ENCODE data around the gene POGZ.

Gene POGZ

DNA sequence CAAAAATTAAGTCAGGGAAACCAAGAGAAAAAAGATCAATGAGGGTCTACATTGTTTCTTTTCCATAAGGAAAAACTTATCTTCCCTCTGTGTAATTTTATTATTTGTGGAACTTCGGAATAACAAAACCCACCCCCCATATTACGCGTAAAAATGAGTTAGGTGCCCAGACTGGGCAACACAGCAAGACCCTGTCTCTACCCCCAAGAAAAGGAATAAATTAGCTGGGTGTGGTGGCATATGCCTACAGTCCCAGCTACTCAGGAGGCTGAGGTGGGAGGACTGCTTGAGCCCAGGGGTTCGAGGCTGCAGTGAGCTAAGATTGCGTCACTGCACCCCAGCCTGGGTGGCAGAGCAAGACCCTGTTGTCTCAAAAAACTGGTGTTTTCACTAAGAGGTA is 39.5 kb downstream of the POGZ start:
- WGBS: 50% methylated on average over 2 of the region's 5 CpGs
- no peak for DNase-seq

DNA sequence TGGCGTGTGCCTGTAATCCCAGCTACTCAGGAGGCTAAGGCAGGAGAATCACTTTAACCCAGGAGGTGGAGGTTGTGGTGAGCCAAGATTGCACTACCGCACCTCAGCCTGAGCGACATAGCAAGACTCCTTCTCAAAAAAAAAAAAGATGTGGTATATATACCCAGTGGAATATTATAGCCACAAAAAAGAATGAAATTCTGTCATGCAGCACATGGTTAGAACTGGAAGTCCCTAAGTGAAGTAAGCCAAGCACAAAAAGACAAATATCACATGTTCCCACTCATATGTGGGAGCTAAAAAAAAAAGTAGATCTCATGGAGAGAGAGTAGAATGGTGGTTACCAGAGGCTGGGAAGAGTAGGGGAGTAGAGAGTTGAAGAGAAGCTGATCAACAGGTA is 41.2 kb downstream of the POGZ start:
- no peak overlapping the region for H3K18ac ChIP-seq (ENCODE audit: low read depth in 1 of 2, low read length in 2 of 2)
- no peak overlapping the region for H2BK5ac ChIP-seq (ENCODE audit: low read depth, low read length, poor library complexity, severe bottlenecking)
- no peak overlapping the region for H3K14ac ChIP-seq (ENCODE audit: low read length in 2 of 2)
- H2BK12ac ChIP-seq (ENCODE audit: low read length in 2 of 2): no peak overlapping the region
- H4K8ac ChIP-seq (ENCODE audit: low read length): no peak overlapping the region
- H3K23ac ChIP-seq (ENCODE audit: low read length in 2 of 2): no peak overlapping the region
- no peaks in the 10 kb centered on the region for H3K4me1 ChIP-seq (ENCODE audit: control insufficient read depth, insufficient read depth, low read depth, low read length)
- H3K79me1 ChIP-seq (replicated peaks; ENCODE audit: low read length, poor library complexity, severe bottlenecking): peaks cover 21% of the 10 kb centered on the region
- H3K27ac ChIP-seq (ENCODE audit: low read length, poor library complexity, severe bottlenecking): no peak overlapping the region
- H2BK15ac ChIP-seq (ENCODE audit: low read depth, poor library complexity, severe bottlenecking): no peak overlapping the region
- H3K36me3 ChIP-seq (ENCODE audit: control insufficient read depth in 1 of 2, insufficient read depth in 2 of 2, low read depth in 1 of 2, low read length in 2 of 2): peaks cover 31 to 84% of the 10 kb centered on the region in 2 experiments
- no CpG with 5 or more reads among the region's 3 CpGs for WGBS
- no peak overlapping the region for H2AFZ ChIP-seq (ENCODE audit: low read depth, low read length)
- DNase-seq: no peak
- no peak overlapping the region for H3K4me3 ChIP-seq (ENCODE audit: insufficient read depth in 1 of 2, low read depth in 1 of 2, low read length in 2 of 2)
- H2AK5ac ChIP-seq (ENCODE audit: low read length, severe bottlenecking): no peak overlapping the region
- no peak overlapping the region for H3K9ac ChIP-seq (ENCODE audit: low read length)
- no peak overlapping the region for H3K4me2 ChIP-seq (ENCODE audit: low read length, poor library complexity, severe bottlenecking)
- no peaks in the 10 kb centered on the region for H3K9me3 ChIP-seq (ENCODE audit: control insufficient read depth, low read length)
- H3K4ac ChIP-seq (ENCODE audit: low read depth in 1 of 2, low read length in 2 of 2): no peak overlapping the region
- no peak overlapping the region for H4K91ac ChIP-seq (ENCODE audit: low read length)
- no peak overlapping the region for H2BK120ac ChIP-seq (ENCODE audit: low read depth, low read length)
- H3K27me3 ChIP-seq (ENCODE audit: control insufficient read depth in 1 of 2, insufficient read depth in 1 of 2, low read length in 2 of 2): no peaks in the 10 kb centered on the region

More for the DNA sequence above, 39.5 kb downstream of the POGZ start:
- Histone ChIP-seq H3K4me1 (ENCODE audit: control insufficient read depth, insufficient read depth, low read depth, low read length) (no peaks in the 10 kb centered on the region), H3K14ac (ENCODE audit: low read length in 2 of 2) (no peak overlapping the region), H4K8ac (ENCODE audit: low read length) (no peak overlapping the region), H2BK120ac (ENCODE audit: low read depth, low read length) (no peak overlapping the region), H2BK12ac (ENCODE audit: low read length in 2 of 2) (no peak overlapping the region), H3K23ac (ENCODE audit: low read length in 2 of 2) (no peak overlapping the region), H3K4me2 (ENCODE audit: low read length, poor library complexity, severe bottlenecking) (no peak overlapping the region), H3K36me3 (ENCODE audit: control insufficient read depth in 1 of 2, insufficient read depth in 2 of 2, low read depth in 1 of 2, low read length in 2 of 2) (peaks cover 37 to 88% of the 10 kb centered on the region in 2 experiments), H3K27ac (ENCODE audit: low read length, poor library complexity, severe bottlenecking) (no peak overlapping the region), H4K91ac (ENCODE audit: low read length) (no peak overlapping the region), H3K27me3 (ENCODE audit: control insufficient read depth in 1 of 2, insufficient read depth in 1 of 2, low read length in 2 of 2) (no peaks in the 10 kb centered on the region), H2BK5ac (ENCODE audit: low read depth, low read length, poor library complexity, severe bottlenecking) (no peak overlapping the region), H2BK15ac (ENCODE audit: low read depth, poor library complexity, severe bottlenecking) (no peak overlapping the region), H3K4ac (ENCODE audit: low read depth in 1 of 2, low read length in 2 of 2) (no peak overlapping the region), H3K9ac (ENCODE audit: low read length) (no peak overlapping the region), H2AFZ (ENCODE audit: low read depth, low read length) (no peak overlapping the region), H3K4me3 (ENCODE audit: insufficient read depth in 1 of 2, low read depth in 1 of 2, low read length in 2 of 2) (no peak overlapping the region), H2AK5ac (ENCODE audit: low read length, severe bottlenecking) (no peak overlapping the region), H3K18ac (ENCODE audit: low read depth in 1 of 2, low read length in 2 of 2) (no peak overlapping the region), H3K9me3 (ENCODE audit: control insufficient read depth, low read length) (no peaks in the 10 kb centered on the region), H3K79me1 (replicated peaks; ENCODE audit: low read length, poor library complexity, severe bottlenecking) (peaks cover 19% of the 10 kb centered on the region)

DNA sequence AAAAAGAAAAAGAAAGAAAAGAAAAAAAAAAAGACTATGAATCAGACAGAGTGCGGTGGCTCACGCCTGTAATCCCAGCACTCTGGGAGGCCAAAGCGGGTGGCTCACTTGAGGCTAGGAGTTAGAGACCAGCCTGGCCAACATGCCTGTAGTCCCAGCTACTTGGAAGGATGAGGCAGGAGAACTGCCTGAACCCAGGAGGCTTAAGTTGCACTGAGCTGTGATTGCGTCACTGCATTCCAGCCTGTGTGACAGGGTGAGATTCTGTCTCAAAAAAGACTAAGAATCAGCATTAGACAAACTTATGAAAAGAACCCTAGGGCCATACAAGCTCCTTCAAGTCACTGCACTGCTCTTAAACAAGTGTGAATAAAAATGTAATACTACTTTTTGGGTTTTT is 43.1 kb downstream of the POGZ start:
- H3K27me3 ChIP-seq (ENCODE audit: control insufficient read depth in 1 of 2, insufficient read depth in 1 of 2, low read length in 2 of 2): no peaks in the 10 kb centered on the region
- peaks cover 18% of the 10 kb centered on the region for H3K79me1 ChIP-seq (replicated peaks; ENCODE audit: low read length, poor library complexity, severe bottlenecking)
- H3K36me3 ChIP-seq (ENCODE audit: control insufficient read depth in 1 of 2, insufficient read depth in 2 of 2, low read depth in 1 of 2, low read length in 2 of 2): peaks cover 29 to 84% of the 10 kb centered on the region in 2 experiments
- H3K4ac ChIP-seq (ENCODE audit: low read depth in 1 of 2, low read length in 2 of 2): no peak overlapping the region
- H4K8ac ChIP-seq (ENCODE audit: low read length): no peak overlapping the region
- H2BK12ac ChIP-seq (ENCODE audit: low read length in 2 of 2): no peak overlapping the region
- no peaks in the 10 kb centered on the region for H3K4me1 ChIP-seq (ENCODE audit: control insufficient read depth, insufficient read depth, low read depth, low read length)
- no peak overlapping the region for H3K4me3 ChIP-seq (ENCODE audit: insufficient read depth in 1 of 2, low read depth in 1 of 2, low read length in 2 of 2)
- no peak overlapping the region for H4K91ac ChIP-seq (ENCODE audit: low read length)
- H2BK5ac ChIP-seq (ENCODE audit: low read depth, low read length, poor library complexity, severe bottlenecking): no peak overlapping the region
- 100% methylated on average over 4 of the region's 4 CpGs for WGBS
- no peak overlapping the region for H2AK5ac ChIP-seq (ENCODE audit: low read length, severe bottlenecking)
- H3K23ac ChIP-seq (ENCODE audit: low read length in 2 of 2): no peak overlapping the region
- DNase-seq: peak; percentile 70
- H3K14ac ChIP-seq (ENCODE audit: low read length in 2 of 2): no peak overlapping the region
- H3K18ac ChIP-seq (ENCODE audit: low read depth in 1 of 2, low read length in 2 of 2): no peak overlapping the region
- H3K27ac ChIP-seq (ENCODE audit: low read length, poor library complexity, severe bottlenecking): no peak overlapping the region
- H3K9ac ChIP-seq (ENCODE audit: low read length): no peak overlapping the region
- H3K9me3 ChIP-seq (ENCODE audit: control insufficient read depth, low read length): no peaks in the 10 kb centered on the region
- no peak overlapping the region for H2AFZ ChIP-seq (ENCODE audit: low read depth, low read length)
- H3K4me2 ChIP-seq (ENCODE audit: low read length, poor library complexity, severe bottlenecking): no peak overlapping the region
- no peak overlapping the region for H2BK120ac ChIP-seq (ENCODE audit: low read depth, low read length)
- H2BK15ac ChIP-seq (ENCODE audit: low read depth, poor library complexity, severe bottlenecking): no peak overlapping the region

DNA sequence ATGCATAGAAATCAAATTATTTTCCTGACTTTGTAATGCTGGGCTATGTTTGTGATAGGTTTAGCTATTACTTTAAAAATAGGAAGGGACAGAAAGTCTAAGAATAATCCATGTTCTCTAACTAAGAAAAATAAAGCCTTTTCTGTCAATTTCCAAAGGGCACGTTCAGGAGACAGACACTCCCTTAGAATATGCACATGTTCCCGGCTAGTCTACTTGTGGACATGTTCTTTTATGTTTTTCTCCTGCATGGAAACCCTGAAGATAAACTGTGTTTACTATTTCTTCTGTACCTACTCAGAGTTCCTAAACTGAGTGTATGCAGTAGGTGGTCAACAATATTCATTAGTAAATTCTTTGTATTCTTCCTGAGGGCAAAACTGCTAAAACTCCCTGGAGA is 47.4 kb downstream of the POGZ start:
- Histone ChIP-seq H4K91ac (ENCODE audit: low read length) (no peak overlapping the region), H3K27ac (ENCODE audit: low read length, poor library complexity, severe bottlenecking) (no peak overlapping the region), H4K8ac (ENCODE audit: low read length) (no peak overlapping the region), H3K4me3 (ENCODE audit: insufficient read depth in 1 of 2, low read depth in 1 of 2, low read length in 2 of 2) (no peak overlapping the region), H2AK5ac (ENCODE audit: low read length, severe bottlenecking) (no peak overlapping the region), H3K4me2 (ENCODE audit: low read length, poor library complexity, severe bottlenecking) (no peak overlapping the region), H3K14ac (ENCODE audit: low read length in 2 of 2) (no peak overlapping the region), H3K23ac (ENCODE audit: low read length in 2 of 2) (no peak overlapping the region), H2BK5ac (ENCODE audit: low read depth, low read length, poor library complexity, severe bottlenecking) (no peak overlapping the region), H3K27me3 (ENCODE audit: control insufficient read depth in 1 of 2, insufficient read depth in 1 of 2, low read length in 2 of 2) (no peaks in the 10 kb centered on the region), H3K9ac (ENCODE audit: low read length) (no peak overlapping the region), H3K18ac (ENCODE audit: low read depth in 1 of 2, low read length in 2 of 2) (no peak overlapping the region), H2AFZ (ENCODE audit: low read depth, low read length) (no peak overlapping the region), H3K9me3 (ENCODE audit: control insufficient read depth, low read length) (no peaks in the 10 kb centered on the region), H3K79me1 (replicated peaks; ENCODE audit: low read length, poor library complexity, severe bottlenecking) (peaks cover 21% of the 10 kb centered on the region), H3K4ac (ENCODE audit: low read depth in 1 of 2, low read length in 2 of 2) (no peak overlapping the region), H2BK15ac (ENCODE audit: low read depth, poor library complexity, severe bottlenecking) (no peak overlapping the region), H3K36me3 (ENCODE audit: control insufficient read depth in 1 of 2, insufficient read depth in 2 of 2, low read depth in 1 of 2, low read length in 2 of 2) (peaks cover 27 to 89% of the 10 kb centered on the region in 2 experiments), H3K4me1 (ENCODE audit: control insufficient read depth, insufficient read depth, low read depth, low read length) (no peaks in the 10 kb centered on the region), H2BK12ac (ENCODE audit: low read length in 2 of 2) (no peak overlapping the region), H2BK120ac (ENCODE audit: low read depth, low read length) (no peak overlapping the region)
- no peak for DNase-seq
- WGBS: 95% methylated on average over 2 of the region's 2 CpGs
